ENCODE results near the gene OR10A6. TPM values are rescaled to one million over a fixed set of nuclear protein-coding genes. Genes with fewer than 3 reads are reported as not detected.

Gene OR10A6
- total and polyA plus RNA-seq, 10 of the 15 experiments (the other 5 are each of a cell fraction or from before 2014, with no cell fraction given), result not detected

- H4K20me1 ChIP-seq (ENCODE audit: control insufficient read depth, insufficient read depth), result no peaks in the 10 kb centered on the region
- BruUV-seq (replicated peaks), result no TSS peak
- H3K4me2 ChIP-seq (ENCODE audit: control insufficient read depth, insufficient read depth), result no peak overlapping the region
- H2AFZ ChIP-seq (ENCODE audit: control insufficient read depth, low read depth, low read length), result no peak overlapping the region
- TF ChIP-seq CUX1 (IDR thresholded peaks at IDR 0.05; ENCODE audit: insufficient replicate concordance, low read depth, low read length) (no peak), STAT1 (conservative IDR thresholded peaks at IDR 0.05) (no peak), RFX5 (IDR thresholded peaks at IDR 0.05; ENCODE audit: low read depth, low read length) (no peak), EZH2 (IDR thresholded peaks at IDR 0.05; ENCODE audit: borderline replicate concordance, control insufficient read depth, low read depth, low read length) (no peak), ASH2L (IDR thresholded peaks at IDR 0.05; ENCODE audit: borderline replicate concordance, low read depth) (no peak), IRF5 (IDR thresholded peaks at IDR 0.05; ENCODE audit: borderline replicate concordance) (no peak), GATAD2B (conservative IDR thresholded peaks at IDR 0.05; ENCODE audit: low read depth) (no peak), NFXL1 (IDR thresholded peaks at IDR 0.05; ENCODE audit: borderline replicate concordance) (no peak), CREM (IDR thresholded peaks at IDR 0.05; ENCODE audit: low read depth) (no peak), MEF2B (IDR thresholded peaks at IDR 0.05; ENCODE audit: partially characterized antibody, poor library complexity, severe bottlenecking) (no peak), POU2F2 (IDR thresholded peaks at IDR 0.05; ENCODE audit: borderline replicate concordance, low read depth, low read length) (no peak), MAX (IDR thresholded peaks at IDR 0.05; ENCODE audit: low read depth, low read length) (no peak)
- RAD21 ChIA-PET (ENCODE audit: unreplicated experiment), result interaction anchor here (8.4 kb wide), 1 partner anchor 88 kb away, joined by 161 read pairs; the partner anchor contains the start of gene EIF3F
- peaks cover 10% of the 10 kb centered on the region for H3K4me1 ChIP-seq (ENCODE audit: control insufficient read depth, insufficient read depth, low read length)
- intact Hi-C loops (cut with micrococcal nuclease; ENCODE audit: unreplicated experiment) (loop anchor here (10.0 kb wide), 1 partner anchor 199 kb away; no protein-coding TSS in a partner anchor), in situ Hi-C loops (cut with MboI) (no loop called here)
- POLR2A ChIA-PET, result interaction anchor here (0.7 kb wide), 1 partner anchor 113 kb away, joined by 3 read pairs; no protein-coding TSS in a partner anchor
- no peaks in the 10 kb centered on the region for H3K9me3 ChIP-seq (replicated peaks; ENCODE audit: control insufficient read depth, insufficient read depth, low read length)
- CTCF ChIA-PET, result interaction anchor here (0.7 to 8.4 kb wide), 3 partner anchors 89 to 203 kb away, joined by 3 to 271 read pairs (median 3); partner anchors contain the start of gene EIF3F
- H3K4me3 ChIP-seq, result no peak overlapping the region
- no peak for DNase-seq (ENCODE audit: low read depth, low spot score)
- FAIRE-seq, result no peak
- H3K36me3 ChIP-seq (ENCODE audit: control insufficient read depth in 2 of 2, insufficient read depth in 2 of 2, low read length in 1 of 2), result no peaks in the 10 kb centered on the region
- no peaks in the 10 kb centered on the region for H3K27me3 ChIP-seq (replicated peaks in 1 of 2; ENCODE audit: control insufficient read depth in 2 of 2, insufficient read depth in 2 of 2, low read length in 1 of 2)
- no peak overlapping the region for H3K27ac ChIP-seq (ENCODE audit: control insufficient read depth, insufficient read depth)
- ATAC-seq, result no peak
- 20% methylated on average over 1 of the region's 1 CpG for WGBS (ENCODE audit: insufficient coverage, insufficient replicate concordance, low lambda C conversion rate, missing lambda C conversion rate)
- no peak overlapping the region for H3K9ac ChIP-seq (ENCODE audit: control insufficient read depth, insufficient read depth, low read length)
- SMC1A ChIA-PET (ENCODE audit: uncharacterized antibody, unreplicated experiment), result interaction anchor here (0.6 to 8.4 kb wide), 2 partner anchors 89 to 1012 kb away, joined by 3 to 190 read pairs; partner anchors contain the start of gene EIF3F
- H3K79me2 ChIP-seq (ENCODE audit: control insufficient read depth, insufficient read depth, low read length), result no peaks in the 10 kb centered on the region
Observed at GRCh38 chr11:7896009-7896785, 34.9 kb downstream of the OR10A6 start.

Data from GM12878 (cell line).